PC-9 (cell line): Measurements from ENCODE around the gene ALKBH4. TPM values are rescaled to one million over a fixed set of nuclear protein-coding genes. Genes with fewer than 3 reads are reported as not detected.

Source experiments
- BruUV-seq: library from RNA; stranded (reverse); fragments of 400-500 nt; replicated peaks from 2 replicates; lab custom pipeline; 2021; lab: Mats Ljungman, UMichigan
- CTCF ChIA-PET: fragments of 300-600 bp; sonication (Branson Sonifier 250); formaldehyde crosslinking; loops from one replicate; lab custom pipeline; 2022; ENCODE audit warnings: antibody characterized with exemption; lab: Charles Lee
- POLR2A ChIA-PET: fragments of 300-600 bp; sonication (Branson Sonifier 250); formaldehyde crosslinking; loops from one replicate; lab custom pipeline; 2022; ENCODE audit warnings: antibody characterized with exemption; ENCODE audit not compliant: unreplicated experiment; lab: Charles Lee
- DNase-seq, 2 experiments: peaks; one replicate each; pipeline versions ENCODE4 v3.0.0 to v3.0.0-alpha.2; 2015 to 2022; ENCODE audit warnings: mixed read lengths in 1 of 2
- H2AFZ ChIP-seq: fragments of 200-600 bp; sonication (generic); 2 replicates; pipeline ENCODE4 v1.8.1; 2017; ENCODE audit warnings: antibody characterized with exemption
- H3F3A ChIP-seq: fragments of 200-600 bp; sonication (generic); 2 replicates; pipeline ENCODE4 v1.8.1; 2017; ENCODE audit warnings: antibody characterized with exemption, mild to moderate bottlenecking, low read depth; ENCODE audit not compliant: insufficient read depth
- H3K27ac ChIP-seq: fragments of 200-600 bp; sonication (generic); 2 replicates; pipeline ENCODE4 v1.6.1; 2016; ENCODE audit warnings: mixed run types
- H3K27me3 ChIP-seq: fragments of 200-600 bp; sonication (generic); 2 replicates; pipeline ENCODE4 v1.6.1; 2016; ENCODE audit warnings: low read depth, mixed run types; ENCODE audit not compliant: insufficient read depth
- H3K36me3 ChIP-seq: fragments of 200-600 bp; sonication (generic); 2 replicates; pipeline ENCODE4 v1.6.1; 2016; ENCODE audit warnings: low read depth, mixed run types
- H3K4me1 ChIP-seq: fragments of 200-600 bp; sonication (generic); replicated peaks from 2 replicates; pipeline ENCODE4 v1.6.1; 2016; ENCODE audit warnings: mixed run types; ENCODE audit not compliant: insufficient read depth
- H3K4me2 ChIP-seq: fragments of 200-600 bp; sonication (generic); 2 replicates; pipeline ENCODE4 v1.6.1; 2017; ENCODE audit warnings: mixed run types
- H3K4me3 ChIP-seq: fragments of 200-600 bp; sonication (generic); 2 replicates; pipeline ENCODE4 v1.6.1; 2016; ENCODE audit warnings: mixed run types
- H3K79me2 ChIP-seq: fragments of 200-600 bp; sonication (generic); 2 replicates; pipeline ENCODE4 v1.6.1; 2017; ENCODE audit warnings: low read depth, mixed run types
- H3K9me2 ChIP-seq: fragments of 200-600 bp; sonication (generic); 2 replicates; pipeline ENCODE4 v1.8.1; 2017; ENCODE audit warnings: mild to moderate bottlenecking; ENCODE audit not compliant: insufficient read depth
- H3K9me3 ChIP-seq: fragments of 200-600 bp; sonication (generic); 2 replicates; pipeline ENCODE4 v1.8.1; 2016; ENCODE audit warnings: low read depth; ENCODE audit not compliant: insufficient read depth
- H4K20me1 ChIP-seq: fragments of 200-600 bp; sonication (generic); 2 replicates; pipeline ENCODE4 v1.8.1; 2017; ENCODE audit not compliant: insufficient read depth
- EZH2 ChIP-seq: fragments of 200-600 bp; sonication (generic); IDR thresholded peaks from 2 replicates; pipeline ENCODE4 v1.8.0; 2017; ENCODE audit warnings: antibody characterized with exemption, low read depth
- intact Hi-C: fragments of 100-400 bp; cut with micrococcal nuclease; formaldehyde crosslinking; loops from one replicate; pipeline ENCODE4 v1.10.0; 2022; ENCODE audit not compliant: unreplicated experiment
- total RNA-seq: library from RNA; stranded (reverse); gene quantifications from 2 replicates; pipeline ENCODE4 v1.2.3, GENCODE V29; 2021
- TF ChIP-seq, protein P1 (sequence below): fragments of 200-600 bp; sonication (generic); conservative IDR thresholded peaks from 2 replicates; pipeline ENCODE4 v1.6.1; 2017; ENCODE audit warnings: mixed run types, antibody characterized with exemption, mild to moderate bottlenecking, moderate library complexity

The ALKBH4 gene
- total RNA-seq, 1 experiment from 2014 or later = 10.9 TPM

DNA sequence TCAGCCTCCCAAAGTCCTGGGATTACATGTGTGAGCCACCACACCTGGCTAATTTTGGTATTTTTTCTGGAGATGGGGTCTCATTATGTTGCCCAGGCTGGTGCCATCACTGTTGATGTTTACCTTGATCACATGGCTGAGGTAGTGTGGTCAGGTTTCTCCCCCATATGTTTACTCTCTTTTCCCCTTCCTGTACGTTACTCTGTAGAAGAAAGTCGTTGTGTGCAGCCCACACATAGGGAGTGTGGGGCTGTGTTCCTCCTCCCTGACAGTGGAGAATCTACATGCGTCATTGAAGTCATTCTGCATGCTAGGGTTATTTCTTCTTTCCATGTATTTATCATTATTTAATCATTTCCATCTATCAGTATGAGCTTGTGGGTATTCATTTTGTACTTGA lies 47.6 kb downstream of the ALKBH4 start:
- H3K4me1 ChIP-seq = peaks cover 6% of the 10 kb centered on the region
- 0 out of 2 replicates have a peak, but pooled peaks cover 2% of the 10 kb centered on the region for H3F3A ChIP-seq
- BruUV-seq = no TSS peak
- H3K4me2 ChIP-seq = no peak overlapping the region
- no peaks in the 10 kb centered on the region for H3K9me2 ChIP-seq
- no peaks in the 10 kb centered on the region for H4K20me1 ChIP-seq
- ChIA-PET CTCF (interaction anchor here (0.6 to 0.7 kb wide), 2 partner anchors 31 to 137 kb away, joined by 3 to 4 read pairs; no protein-coding TSS in a partner anchor), POLR2A (no interaction called here)
- TF ChIP-seq EZH2 = no peak
- TF ChIP-seq, protein P1, sequence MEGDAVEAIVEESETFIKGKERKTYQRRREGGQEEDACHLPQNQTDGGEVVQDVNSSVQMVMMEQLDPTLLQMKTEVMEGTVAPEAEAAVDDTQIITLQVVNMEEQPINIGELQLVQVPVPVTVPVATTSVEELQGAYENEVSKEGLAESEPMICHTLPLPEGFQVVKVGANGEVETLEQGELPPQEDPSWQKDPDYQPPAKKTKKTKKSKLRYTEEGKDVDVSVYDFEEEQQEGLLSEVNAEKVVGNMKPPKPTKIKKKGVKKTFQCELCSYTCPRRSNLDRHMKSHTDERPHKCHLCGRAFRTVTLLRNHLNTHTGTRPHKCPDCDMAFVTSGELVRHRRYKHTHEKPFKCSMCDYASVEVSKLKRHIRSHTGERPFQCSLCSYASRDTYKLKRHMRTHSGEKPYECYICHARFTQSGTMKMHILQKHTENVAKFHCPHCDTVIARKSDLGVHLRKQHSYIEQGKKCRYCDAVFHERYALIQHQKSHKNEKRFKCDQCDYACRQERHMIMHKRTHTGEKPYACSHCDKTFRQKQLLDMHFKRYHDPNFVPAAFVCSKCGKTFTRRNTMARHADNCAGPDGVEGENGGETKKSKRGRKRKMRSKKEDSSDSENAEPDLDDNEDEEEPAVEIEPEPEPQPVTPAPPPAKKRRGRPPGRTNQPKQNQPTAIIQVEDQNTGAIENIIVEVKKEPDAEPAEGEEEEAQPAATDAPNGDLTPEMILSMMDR = no peak
- no peak for DNase-seq
- no peak overlapping the region for H2AFZ ChIP-seq
- intact Hi-C loops = no loop called here
- no peaks in the 10 kb centered on the region for H3K9me3 ChIP-seq
- H3K27me3 ChIP-seq = no peaks in the 10 kb centered on the region
- no peak overlapping the region for H3K27ac ChIP-seq
- no peak overlapping the region for H3K4me3 ChIP-seq
- H3K36me3 ChIP-seq = peaks cover 19% of the 10 kb centered on the region
- H3K79me2 ChIP-seq = no peaks in the 10 kb centered on the region

DNA sequence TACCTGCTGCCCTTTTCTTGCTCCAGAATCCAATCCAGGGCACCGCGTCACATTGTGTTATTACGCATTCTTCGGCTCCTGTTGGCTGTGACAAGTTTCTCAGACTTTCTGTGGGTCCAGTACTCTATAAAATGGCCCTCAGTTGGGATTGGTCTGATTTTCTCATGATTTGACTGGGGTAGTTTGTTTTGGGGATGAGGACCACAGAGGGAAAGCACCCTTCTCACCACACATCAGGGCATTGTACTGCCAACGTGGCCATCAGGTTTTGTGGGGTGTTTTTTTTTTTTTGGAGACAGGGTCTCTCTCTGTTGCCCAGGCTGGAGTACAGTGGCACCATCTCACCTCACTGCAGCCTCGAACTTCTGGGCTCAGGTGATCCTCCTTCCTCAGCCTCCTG lies 48.3 kb downstream of the ALKBH4 start:
- Histone ChIP-seq H3K4me3 (no peak overlapping the region), H3K36me3 (peaks cover 19% of the 10 kb centered on the region), H4K20me1 (no peaks in the 10 kb centered on the region), H3K79me2 (no peaks in the 10 kb centered on the region), H2AFZ (no peak overlapping the region), H3K4me2 (no peak overlapping the region), H3K9me2 (no peaks in the 10 kb centered on the region), H3F3A (0 out of 2 replicates have a peak, but pooled peaks cover 2% of the 10 kb centered on the region), H3K9me3 (no peaks in the 10 kb centered on the region), H3K4me1 (no peaks in the 10 kb centered on the region), H3K27ac (no peak overlapping the region), H3K27me3 (no peaks in the 10 kb centered on the region)
- TF ChIP-seq, protein P1 = no peak
- TF ChIP-seq EZH2 = no peak
- POLR2A ChIA-PET = no interaction called here
- BruUV-seq = no TSS peak
- no peak for DNase-seq
- CTCF ChIA-PET = no interaction called here
- intact Hi-C loops = no loop called here

DNA sequence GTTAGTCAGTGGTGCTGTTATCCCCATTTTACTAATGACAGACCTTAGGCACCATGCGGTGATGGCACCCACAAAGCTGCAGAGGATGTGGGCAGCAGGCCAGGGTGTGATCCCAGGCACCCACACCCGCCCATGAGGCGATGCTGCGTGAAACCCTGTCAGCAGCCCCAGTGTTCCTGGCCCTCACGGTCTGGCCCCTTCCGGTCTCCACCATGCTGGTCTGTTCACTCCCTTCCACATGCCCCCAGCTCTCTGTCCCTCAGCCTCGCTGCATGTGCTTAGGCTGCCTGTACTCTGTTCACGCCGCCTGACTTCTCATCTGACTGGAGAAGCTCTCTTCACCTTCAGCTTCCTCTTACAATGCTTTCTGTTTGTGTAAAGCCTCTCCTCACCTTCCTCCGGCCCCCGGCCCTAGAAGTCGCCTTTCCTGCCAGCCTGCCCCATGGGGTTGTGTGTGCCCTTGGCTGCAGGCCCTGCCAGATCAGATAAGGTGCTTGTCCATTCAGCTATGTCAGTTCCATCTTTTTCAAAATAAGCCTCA lies 48.9 kb downstream of the ALKBH4 start:
- no TSS peak for BruUV-seq
- ChIA-PET POLR2A (interaction anchor here (0.5 kb wide), 1 partner anchor 48 kb away, joined by 28 read pairs; no protein-coding TSS in a partner anchor), CTCF (interaction anchor here (0.6 kb wide), 2 partner anchors 11 to 52 kb away, joined by 3 read pairs; no protein-coding TSS in a partner anchor)
- Histone ChIP-seq H2AFZ (no peak overlapping the region), H3K27me3 (no peaks in the 10 kb centered on the region), H3K9me3 (no peaks in the 10 kb centered on the region), H3K4me3 (no peak overlapping the region), H3K79me2 (no peaks in the 10 kb centered on the region), H3K9me2 (no peaks in the 10 kb centered on the region), H3K4me2 (no peak overlapping the region), H3K4me1 (no peaks in the 10 kb centered on the region), H3K27ac (no peak overlapping the region), H4K20me1 (no peaks in the 10 kb centered on the region), H3F3A (0 out of 2 replicates have a peak, but pooled peaks cover 2% of the 10 kb centered on the region), H3K36me3 (peaks cover 17% of the 10 kb centered on the region)
- DNase-seq = no peak
- TF ChIP-seq EZH2 = no peak
- TF ChIP-seq, protein P1 = no peak
- intact Hi-C loops = no loop called here
